OCI-LY3 (cell line): ENCODE data around the gene NUDT8.

ENCODE experiments used
- H2AFZ ChIP-seq: fragments of 200-600, 300-600 bp; shearing (Covaris generic); 2 replicates; pipeline ENCODE4 v1.6.0; 2014; ENCODE audit warnings: antibody characterized with exemption, low read depth, low read length
- H3K27ac ChIP-seq: fragments of 200-600, 300-600 bp; sonication (generic); 2 replicates; pipeline ENCODE4 v1.5.1; 2014; ENCODE audit warnings: mild to moderate bottlenecking, low read length, moderate library complexity, mixed read lengths
- H3K27me3 ChIP-seq: fragments of 200-600, 300-600 bp; sonication (generic); 2 replicates; pipeline ENCODE4 v1.6.1; 2014; ENCODE audit warnings: low read depth, low read length, mixed read lengths
- H3K36me3 ChIP-seq: fragments of 200-600, 300-600 bp; sonication (generic); replicated peaks from 2 replicates; pipeline ENCODE3; 2014; ENCODE audit warnings: low read depth, low read length, mixed read lengths
- H3K4me1 ChIP-seq: fragments of 300-600, 200-600 bp; sonication (generic); 2 replicates; pipeline ENCODE4 v1.6.1; 2014; ENCODE audit warnings: low read length, mixed read lengths
- H3K4me2 ChIP-seq: fragments of 200-600, 300-600 bp; sonication (generic); 2 replicates; pipeline ENCODE4 v1.6.1; 2014; ENCODE audit warnings: low read length, mixed read lengths
- H3K4me3 ChIP-seq: fragments of 300-600, 200-600 bp; sonication (generic); 2 replicates; pipeline ENCODE4 v1.5.1; 2014; ENCODE audit warnings: antibody characterized with exemption, mild to moderate bottlenecking, low read length, moderate library complexity
- H3K79me2 ChIP-seq: fragments of 300-600, 200-600 bp; shearing (Covaris generic); 2 replicates; pipeline ENCODE4 v1.6.1; 2014; ENCODE audit warnings: mild to moderate bottlenecking, low read length, mixed read lengths
- H3K9ac ChIP-seq: fragments of 300-600, 200-600 bp; shearing (Covaris generic); 2 replicates; pipeline ENCODE4 v1.6.0; 2014; ENCODE audit warnings: mild to moderate bottlenecking, low read length, moderate library complexity
- H3K9me3 ChIP-seq: fragments of 200-600, 300-600 bp; shearing (Covaris generic); 2 replicates; pipeline ENCODE4 v1.6.1; 2014; ENCODE audit warnings: low read length, mixed read lengths; ENCODE audit not compliant: insufficient read depth
- H4K20me1 ChIP-seq: fragments of 200-600, 300-600 bp; sonication (generic); 2 replicates; pipeline ENCODE4 v1.6.1; 2016; ENCODE audit warnings: low read length, mixed read lengths; ENCODE audit not compliant: insufficient read depth
- CTCF ChIP-seq: fragments of 200-600, 300-600 bp; sonication (generic); IDR thresholded peaks from 2 replicates; pipeline ENCODE4 v1.5.1; 2014; ENCODE audit warnings: antibody characterized with exemption, low read length, low read depth
- EZH2phosphoT487 ChIP-seq: fragments of 200-600 bp; shearing (Covaris generic); IDR thresholded peaks from 2 replicates; pipeline ENCODE4 v1.6.1; 2018; ENCODE audit warnings: antibody characterized with exemption, mixed run types, low read depth

The NUDT8 gene

GRCh38 chr11:67630943-67631331, 1.2 kb upstream of the NUDT8 start:
- H3K27me3 ChIP-seq: 0 out of 2 replicates have a peak, but pooled peaks cover 2% of the 10 kb centered on the region
- H3K9ac ChIP-seq: peak overlapping the region; percentile 73
- peaks cover 10% of the 10 kb centered on the region for H3K36me3 ChIP-seq
- peaks cover 4% of the 10 kb centered on the region; the same call in 1 of the 2 replicates for H3K79me2 ChIP-seq
- H3K27ac ChIP-seq: peak overlapping the region; percentile 31
- peaks cover 19% of the 10 kb centered on the region for H3K4me1 ChIP-seq
- H3K4me3 ChIP-seq: peak overlapping the region; percentile 82
- H3K4me2 ChIP-seq: peak overlapping the region; percentile 94
- TF ChIP-seq CTCF: no peak
- TF ChIP-seq EZH2phosphoT487: no peak
- peak overlapping the region; percentile 37; the same call in 1 of the 2 replicates for H2AFZ ChIP-seq
- H3K9me3 ChIP-seq: no peaks in the 10 kb centered on the region
- no peaks in the 10 kb centered on the region for H4K20me1 ChIP-seq

GRCh38 chr11:67630228-67630942, 648 bp upstream of the NUDT8 start:
- H3K9me3 ChIP-seq: no peaks in the 10 kb centered on the region
- peaks cover 19% of the 10 kb centered on the region for H3K4me1 ChIP-seq
- peaks cover 10% of the 10 kb centered on the region for H3K36me3 ChIP-seq
- H4K20me1 ChIP-seq: no peaks in the 10 kb centered on the region
- H3K27me3 ChIP-seq: no peaks in the 10 kb centered on the region
- TF ChIP-seq EZH2phosphoT487 (no peak), CTCF (peak; percentile 82)
- H3K27ac ChIP-seq: peak overlapping the region; percentile 31
- peak overlapping the region; percentile 94 for H3K4me2 ChIP-seq
- peak overlapping the region; percentile 73 for H3K9ac ChIP-seq
- H3K79me2 ChIP-seq: peaks cover 4% of the 10 kb centered on the region; the same call in 1 of the 2 replicates
- peak overlapping the region; percentile 82 for H3K4me3 ChIP-seq
- H2AFZ ChIP-seq: peak overlapping the region; percentile 37; the same call in 1 of the 2 replicates

GRCh38 chr11:67628710-67629385, 889 bp downstream of the NUDT8 start:
- H3K36me3 ChIP-seq: peaks cover 10% of the 10 kb centered on the region
- peak overlapping the region; percentile 85 for H3K27ac ChIP-seq
- peaks cover 19% of the 10 kb centered on the region for H3K4me1 ChIP-seq

More at GRCh38 chr11:67628710-67629385, 889 bp downstream of the NUDT8 start:
- Histone ChIP-seq H3K9ac (peak overlapping the region; percentile 72), H3K79me2 (peaks cover 4% of the 10 kb centered on the region; the same call in 1 of the 2 replicates), H3K9me3 (no peaks in the 10 kb centered on the region), H3K4me3 (peak overlapping the region; percentile 82), H4K20me1 (no peaks in the 10 kb centered on the region), H3K4me2 (peak overlapping the region; percentile 91), H3K27me3 (no peaks in the 10 kb centered on the region), H2AFZ (peak overlapping the region; percentile 33; the same call in 1 of the 2 replicates)
- peak; percentile 99 for TF ChIP-seq CTCF
- TF ChIP-seq EZH2phosphoT487: no peak
